MCF 10A (cell line): ENCODE results near the gene RGPD3. TPM values are rescaled to one million over a fixed set of nuclear protein-coding genes. Genes with fewer than 3 reads are reported as not detected.

Experiments used
- BruUV-seq: library from RNA; stranded (reverse); fragments of 400-500 nt; replicated peaks from 2 replicates; lab custom pipeline; 2021; lab: Mats Ljungman, UMichigan
- CTCF ChIA-PET: fragments of 300-600 bp; sonication (Branson Sonifier 250); formaldehyde crosslinking; extraction: SDS; loops from one replicate; lab custom pipeline; 2021; ENCODE audit warnings: antibody characterized with exemption, inconsistent platforms; lab: Yijun Ruan, JAX
- POLR2A ChIA-PET: fragments of 300-600, 350-650 bp; sonication (Branson Sonifier 250); formaldehyde crosslinking; extraction: SDS; loops from one replicate; lab custom pipeline; 2020; ENCODE audit warnings: antibody characterized with exemption, inconsistent platforms; lab: Yijun Ruan, JAX
- DNase-seq: peaks from one replicate; pipeline ENCODE4 v3.0.0-alpha.2; 2018; ENCODE audit not compliant: unreplicated experiment
- H3K27ac Mint-ChIP-seq: one replicate; pipeline ENCODE4 v1.8.0; 2022; ENCODE audit warnings: mild to moderate bottlenecking, low read depth, mixed read lengths; ENCODE audit not compliant: unreplicated experiment
- H3K27me3 Mint-ChIP-seq: one replicate; pipeline ENCODE4 v1.8.0; 2022; ENCODE audit warnings: mixed read lengths; ENCODE audit not compliant: insufficient read depth, unreplicated experiment
- H3K36me3 Mint-ChIP-seq: one replicate; pipeline ENCODE4 v1.8.0; 2022; ENCODE audit warnings: mild to moderate bottlenecking, moderate library complexity, mixed read lengths; ENCODE audit not compliant: insufficient read depth, unreplicated experiment
- H3K4me1 Mint-ChIP-seq: one replicate; pipeline ENCODE4 v1.8.0; 2022; ENCODE audit warnings: mixed read lengths; ENCODE audit not compliant: insufficient read depth, unreplicated experiment
- H3K4me3 Mint-ChIP-seq: one replicate; pipeline ENCODE4 v1.8.0; 2022; ENCODE audit warnings: mild to moderate bottlenecking, moderate library complexity, mixed read lengths; ENCODE audit not compliant: unreplicated experiment
- H3K9me3 Mint-ChIP-seq: one replicate; pipeline ENCODE4 v1.8.0; 2022; ENCODE audit warnings: mixed read lengths; ENCODE audit not compliant: unreplicated experiment
- intact Hi-C: fragments of 100-400 bp; cut with micrococcal nuclease; formaldehyde crosslinking; loops from 2 replicates; pipeline ENCODE4 v1.14.1; 2022
- total RNA-seq: library from RNA; stranded (reverse); gene quantifications from 2 replicates; pipeline ENCODE4 v1.2.3, GENCODE V29; 2022
- TF ChIP-seq, protein P1 (sequence below): fragments of 200-600 bp; IDR thresholded peaks from one replicate; pipeline ENCODE4 v1.8.0; 2022; ENCODE audit warnings: antibody characterized with exemption, mild to moderate bottlenecking; ENCODE audit not compliant: unreplicated experiment

The RGPD3 gene
- total RNA-seq, 1 experiment from 2014 or later, result not detected

DNA sequence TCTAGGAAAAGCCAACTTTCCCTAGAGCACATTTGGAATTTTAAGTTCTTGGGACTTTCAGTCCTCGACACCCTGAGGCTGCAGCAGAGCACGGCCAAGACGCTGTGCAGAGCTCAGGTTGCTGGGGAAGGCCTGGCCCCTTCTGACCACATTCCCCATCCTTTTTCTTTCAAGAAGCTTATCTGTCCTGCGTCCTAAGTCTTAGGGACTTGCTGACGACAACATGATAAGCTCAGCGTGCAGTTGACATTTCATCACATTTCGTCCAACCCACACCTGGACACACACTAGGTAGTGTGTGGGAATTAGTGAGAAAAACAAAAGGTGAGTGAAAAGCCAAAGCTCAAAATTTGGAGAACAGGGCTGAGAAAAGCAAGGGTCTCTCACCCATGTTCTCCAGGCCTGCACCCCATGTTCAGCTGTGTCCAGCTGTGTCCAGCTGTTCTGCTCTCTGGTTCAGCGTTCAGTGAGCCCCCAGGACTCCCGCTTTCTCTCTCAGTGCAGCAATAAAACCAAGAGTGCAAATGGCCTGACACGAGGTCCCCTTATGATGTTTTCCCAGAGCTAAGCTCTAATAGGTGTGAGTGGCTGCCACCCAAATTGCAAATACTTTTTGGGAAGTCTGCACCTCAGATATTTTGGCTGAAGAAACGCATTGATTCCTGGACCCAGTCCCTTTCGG lies 101.9 kb downstream of the RGPD3 start:
- ChIA-PET POLR2A (no interaction called here), CTCF (no interaction called here)
- TF ChIP-seq, protein P1, sequence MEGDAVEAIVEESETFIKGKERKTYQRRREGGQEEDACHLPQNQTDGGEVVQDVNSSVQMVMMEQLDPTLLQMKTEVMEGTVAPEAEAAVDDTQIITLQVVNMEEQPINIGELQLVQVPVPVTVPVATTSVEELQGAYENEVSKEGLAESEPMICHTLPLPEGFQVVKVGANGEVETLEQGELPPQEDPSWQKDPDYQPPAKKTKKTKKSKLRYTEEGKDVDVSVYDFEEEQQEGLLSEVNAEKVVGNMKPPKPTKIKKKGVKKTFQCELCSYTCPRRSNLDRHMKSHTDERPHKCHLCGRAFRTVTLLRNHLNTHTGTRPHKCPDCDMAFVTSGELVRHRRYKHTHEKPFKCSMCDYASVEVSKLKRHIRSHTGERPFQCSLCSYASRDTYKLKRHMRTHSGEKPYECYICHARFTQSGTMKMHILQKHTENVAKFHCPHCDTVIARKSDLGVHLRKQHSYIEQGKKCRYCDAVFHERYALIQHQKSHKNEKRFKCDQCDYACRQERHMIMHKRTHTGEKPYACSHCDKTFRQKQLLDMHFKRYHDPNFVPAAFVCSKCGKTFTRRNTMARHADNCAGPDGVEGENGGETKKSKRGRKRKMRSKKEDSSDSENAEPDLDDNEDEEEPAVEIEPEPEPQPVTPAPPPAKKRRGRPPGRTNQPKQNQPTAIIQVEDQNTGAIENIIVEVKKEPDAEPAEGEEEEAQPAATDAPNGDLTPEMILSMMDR, result no peak
- DNase-seq, result no peak
- Mint-ChIP-seq H3K4me3 (no peak overlapping the region), H3K27me3 (no peaks in the 10 kb centered on the region), H3K27ac (no peak overlapping the region), H3K4me1 (no peaks in the 10 kb centered on the region), H3K36me3 (no peaks in the 10 kb centered on the region), H3K9me3 (peaks cover 7% of the 10 kb centered on the region)
- no TSS peak for BruUV-seq
- intact Hi-C loops, result no loop called here

DNA sequence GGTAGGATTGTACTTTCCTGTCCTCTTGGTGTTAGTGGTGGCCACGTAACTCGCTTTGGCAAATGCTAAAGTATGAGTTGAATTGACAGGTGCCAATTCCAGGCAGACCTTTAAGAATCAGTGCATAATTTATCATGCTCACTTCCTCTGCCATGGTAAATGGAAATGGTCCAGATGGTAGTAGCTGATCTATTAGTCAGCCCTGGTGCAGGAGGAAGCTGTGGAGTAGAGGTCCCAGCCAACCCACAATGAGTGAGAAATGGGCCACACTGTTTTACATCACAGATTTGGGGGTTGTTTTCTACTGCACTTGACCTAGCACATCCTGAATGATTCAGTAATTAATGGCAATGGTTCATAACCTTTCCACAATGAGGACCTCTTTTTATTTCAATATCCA lies 104.4 kb downstream of the RGPD3 start:
- no TSS peak for BruUV-seq
- Mint-ChIP-seq H3K36me3 (no peaks in the 10 kb centered on the region), H3K27me3 (no peaks in the 10 kb centered on the region), H3K9me3 (peaks cover 7% of the 10 kb centered on the region), H3K4me1 (no peaks in the 10 kb centered on the region), H3K27ac (no peak overlapping the region), H3K4me3 (no peak overlapping the region)
- CTCF ChIA-PET, result no interaction called here
- TF ChIP-seq, protein P1, result no peak
- POLR2A ChIA-PET, result no interaction called here
- intact Hi-C loops, result no loop called here
- DNase-seq, result no peak

DNA sequence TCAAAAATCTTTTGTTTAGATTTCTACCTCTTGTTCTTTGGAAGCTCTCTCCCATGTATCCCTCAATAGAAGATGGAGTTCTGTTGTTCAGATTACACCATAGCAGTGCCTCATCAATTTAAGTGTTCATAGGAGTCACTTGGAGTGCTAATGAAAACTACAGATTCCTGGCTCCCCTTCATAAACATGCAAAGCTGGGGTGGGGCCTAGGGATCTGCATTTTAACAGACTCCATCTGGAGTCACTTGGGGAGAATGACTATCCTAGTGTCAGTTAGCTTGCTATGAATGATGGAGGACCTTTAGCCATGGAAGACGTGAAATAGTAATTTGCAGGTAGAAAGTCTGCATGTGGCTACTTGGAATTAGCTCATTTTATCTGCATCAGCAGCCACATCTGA lies 105.4 kb downstream of the RGPD3 start:
- no peaks in the 10 kb centered on the region for H3K27me3 Mint-ChIP-seq

DNA sequence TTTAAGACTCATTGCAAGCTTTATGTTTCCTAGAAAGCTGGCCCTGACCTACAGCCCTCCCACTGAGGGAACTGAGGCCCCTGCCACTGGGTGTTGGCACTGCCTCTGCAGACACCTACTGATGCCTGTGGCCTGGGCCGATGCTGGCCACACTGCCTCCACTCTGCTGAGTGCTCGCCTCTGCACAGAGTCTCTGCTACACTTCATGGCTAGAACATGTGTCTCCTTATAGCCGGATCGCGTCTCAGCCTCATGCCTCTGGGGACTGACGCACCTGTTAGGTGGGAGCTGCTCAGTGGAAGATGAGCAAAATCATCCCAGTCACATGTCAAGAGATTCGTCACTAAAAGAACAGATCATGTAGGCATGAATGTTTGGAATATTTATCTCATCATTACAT lies 108.7 kb downstream of the RGPD3 start:
- Mint-ChIP-seq H3K4me1 (no peaks in the 10 kb centered on the region), H3K9me3 (no peaks in the 10 kb centered on the region), H3K27ac (no peak overlapping the region), H3K4me3 (no peak overlapping the region), H3K36me3 (no peaks in the 10 kb centered on the region), H3K27me3 (no peaks in the 10 kb centered on the region)
- intact Hi-C loops, result no loop called here
- TF ChIP-seq, protein P1, result no peak
- CTCF ChIA-PET, result no interaction called here
- POLR2A ChIA-PET, result no interaction called here
- DNase-seq, result no peak
- BruUV-seq, result no TSS peak

More for the DNA sequence above, 105.4 kb downstream of the RGPD3 start:
- Mint-ChIP-seq H3K4me3 (no peak overlapping the region), H3K4me1 (no peaks in the 10 kb centered on the region), H3K36me3 (no peaks in the 10 kb centered on the region), H3K27ac (no peak overlapping the region), H3K9me3 (peaks cover 7% of the 10 kb centered on the region)
- no peak for DNase-seq
- CTCF ChIA-PET, result interaction anchor here (0.6 kb wide), 1 partner anchor 500 kb away, joined by 3 read pairs; no protein-coding TSS in a partner anchor
- POLR2A ChIA-PET, result no interaction called here
- TF ChIP-seq, protein P1, result no peak
- intact Hi-C loops, result no loop called here
- no TSS peak for BruUV-seq
